Measurements from ENCODE around the gene FCRLA.

DNA sequence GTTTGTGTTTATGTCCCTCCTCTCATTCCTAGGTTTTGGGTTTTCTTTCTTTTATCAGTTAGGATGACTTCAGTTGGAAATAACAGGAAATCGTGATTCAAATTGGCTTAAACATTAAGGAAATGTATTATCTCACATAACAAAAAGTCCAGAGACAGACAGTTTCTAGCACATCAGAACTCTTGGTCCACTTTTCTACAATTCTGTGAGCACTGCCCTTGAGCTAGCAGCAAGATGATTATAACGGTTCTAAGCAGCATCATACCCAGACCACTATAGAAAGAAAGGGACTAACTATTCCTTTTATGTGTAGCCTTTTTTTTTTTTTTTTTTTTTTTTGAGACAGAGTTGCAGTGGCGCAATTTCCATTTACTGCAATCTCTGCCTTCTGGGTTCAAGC lies 25.1 kb upstream of the FCRLA start:
- TF ChIP-seq, protein P1, sequence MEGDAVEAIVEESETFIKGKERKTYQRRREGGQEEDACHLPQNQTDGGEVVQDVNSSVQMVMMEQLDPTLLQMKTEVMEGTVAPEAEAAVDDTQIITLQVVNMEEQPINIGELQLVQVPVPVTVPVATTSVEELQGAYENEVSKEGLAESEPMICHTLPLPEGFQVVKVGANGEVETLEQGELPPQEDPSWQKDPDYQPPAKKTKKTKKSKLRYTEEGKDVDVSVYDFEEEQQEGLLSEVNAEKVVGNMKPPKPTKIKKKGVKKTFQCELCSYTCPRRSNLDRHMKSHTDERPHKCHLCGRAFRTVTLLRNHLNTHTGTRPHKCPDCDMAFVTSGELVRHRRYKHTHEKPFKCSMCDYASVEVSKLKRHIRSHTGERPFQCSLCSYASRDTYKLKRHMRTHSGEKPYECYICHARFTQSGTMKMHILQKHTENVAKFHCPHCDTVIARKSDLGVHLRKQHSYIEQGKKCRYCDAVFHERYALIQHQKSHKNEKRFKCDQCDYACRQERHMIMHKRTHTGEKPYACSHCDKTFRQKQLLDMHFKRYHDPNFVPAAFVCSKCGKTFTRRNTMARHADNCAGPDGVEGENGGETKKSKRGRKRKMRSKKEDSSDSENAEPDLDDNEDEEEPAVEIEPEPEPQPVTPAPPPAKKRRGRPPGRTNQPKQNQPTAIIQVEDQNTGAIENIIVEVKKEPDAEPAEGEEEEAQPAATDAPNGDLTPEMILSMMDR (IDR thresholded peaks at IDR 0.05; ENCODE audit: extremely low read depth in 1 of 2, insufficient read depth in 1 of 2, low read depth in 1 of 2, low read length in 2 of 2) = no peak
- no peak for TF ChIP-seq POLR2A (IDR thresholded peaks at IDR 0.05; ENCODE audit: low read depth, low read length)
- no peak for TF ChIP-seq POLR2AphosphoS5 (IDR thresholded peaks at IDR 0.05; ENCODE audit: insufficient read depth, low read depth, low read length)
- no peak for TF ChIP-seq JUN (IDR thresholded peaks at IDR 0.05; ENCODE audit: borderline replicate concordance, insufficient read depth, insufficient read length, low read depth)
- TF ChIP-seq EZH2 (IDR thresholded peaks at IDR 0.05; ENCODE audit: borderline replicate concordance, low read depth, low read length, severe bottlenecking) = no peak
- TF ChIP-seq, protein P2, sequence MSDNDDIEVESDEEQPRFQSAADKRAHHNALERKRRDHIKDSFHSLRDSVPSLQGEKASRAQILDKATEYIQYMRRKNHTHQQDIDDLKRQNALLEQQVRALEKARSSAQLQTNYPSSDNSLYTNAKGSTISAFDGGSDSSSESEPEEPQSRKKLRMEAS (IDR thresholded peaks at IDR 0.05; ENCODE audit: insufficient read depth, insufficient read length) = no peak

Data from endothelial cell of umbilical vein (primary cell).